GM21381 (cell line): ENCODE measurements around the gene SLMAP.

ENCODE experiments used
- ATAC-seq: cut with Tn5 transposase; IDR thresholded peaks from one replicate; pipeline ENCODE4 v1.9.1; 2021; ENCODE audit warnings: mild to moderate bottlenecking, moderate library complexity; ENCODE audit not compliant: unreplicated experiment

Gene SLMAP

GRCh38 chr3:57934373-57934772 is 178.3 kb downstream of the SLMAP start:
- no peak for ATAC-seq

GRCh38 chr3:57935539-57935938 is 179.4 kb downstream of the SLMAP start:
- no peak for ATAC-seq

GRCh38 chr3:57937092-57937491 is 181.0 kb downstream of the SLMAP start:
- no peak for ATAC-seq

GRCh38 chr3:57939775-57940174 is 183.7 kb downstream of the SLMAP start:
- ATAC-seq: no peak

- no peak for ATAC-seq
Observed at GRCh38 chr3:57942388-57942787, 186.3 kb downstream of the SLMAP start.

GRCh38 chr3:57942872-57943283 is 186.8 kb downstream of the SLMAP start:
- no peak for ATAC-seq

GRCh38 chr3:57943525-57944495 is 187.7 kb downstream of the SLMAP start:
- ATAC-seq: no peak

GRCh38 chr3:57946970-57947381 is 190.9 kb downstream of the SLMAP start:
- no peak for ATAC-seq

- ATAC-seq: no peak
Observed at GRCh38 chr3:57948080-57948671, 192.1 kb downstream of the SLMAP start.

GRCh38 chr3:57948781-57949242 is 192.7 kb downstream of the SLMAP start:
- ATAC-seq: no peak

- ATAC-seq: no peak
Observed at GRCh38 chr3:57949344-57949743, 193.2 kb downstream of the SLMAP start.

GRCh38 chr3:57949785-57950615 is 193.9 kb downstream of the SLMAP start:
- ATAC-seq: no peak

GRCh38 chr3:57951066-57951882 is 195.2 kb downstream of the SLMAP start:
- ATAC-seq: no peak

GRCh38 chr3:57952208-57952631 is 196.1 kb downstream of the SLMAP start:
- ATAC-seq: no peak

- no peak for ATAC-seq
Observed at GRCh38 chr3:57952651-57953050, 196.5 kb downstream of the SLMAP start.

- no peak for ATAC-seq
Observed at GRCh38 chr3:57953576-57953975, 197.5 kb downstream of the SLMAP start.

GRCh38 chr3:57956119-57956832 is 200.2 kb downstream of the SLMAP start:
- ATAC-seq: no peak

- ATAC-seq: no peak
Observed at GRCh38 chr3:57956833-57957174, 200.7 kb downstream of the SLMAP start.

GRCh38 chr3:57957824-57958223 is 201.7 kb downstream of the SLMAP start:
- ATAC-seq: no peak
